GM23338 (cell line): ENCODE measurements around the gene PCDHB8. TPM values are rescaled to one million over a fixed set of nuclear protein-coding genes. Genes with fewer than 3 reads are reported as not detected.

Source experiments
- polyA plus RNA-seq: library from polyadenylated mRNA; unstranded; fragments of >200 nt; fragmentation: Nextera tagmentation; extraction: Ambion mirVana; gene quantifications from 2 replicates; pipeline ENCODE4 v1.2.1, GENCODE V29; 2016
- total RNA-seq: library from RNA; depleted of rRNA; stranded (reverse); fragments of >200 nt; shearing (Covaris generic); gene quantifications from 2 replicates; pipeline ENCODE4 v1.2.3, GENCODE V29; 2014; rRNA removed

Gene PCDHB8
- total and polyA plus RNA-seq, 2 experiments from 2014 or later, result 0.84 to 2.7 TPM

Other genes with a start within 250 kb of the PCDHB8 start
Only the 30 nearest of the 36 such genes appear.
- gene PCDHAC2, start 211.3 kb upstream of the PCDHB8 start, total RNA-seq, result 11.8 and 13.1 TPM in 2 replicates
- gene PCDHAC2, start 211.3 kb upstream of the PCDHB8 start, polyA plus RNA-seq, result 0.54 and 1.8 TPM in 2 replicates
- gene PCDHB1, start 126.4 kb upstream of the PCDHB8 start, total RNA-seq, result 0.03 and 0.08 TPM in 2 replicates
- 0.05 and 0.09 TPM in 2 replicates for gene PCDHB1, start 126.4 kb upstream of the PCDHB8 start, polyA plus RNA-seq
- gene PCDHB2, start 83.2 kb upstream of the PCDHB8 start, total RNA-seq, result 28.6 and 34.2 TPM in 2 replicates
- 7.1 and 9.3 TPM in 2 replicates for gene PCDHB2, start 83.2 kb upstream of the PCDHB8 start, polyA plus RNA-seq
- gene PCDHB3, start 77.3 kb upstream of the PCDHB8 start, total RNA-seq, result 15.3 and 19.4 TPM in 2 replicates
- gene PCDHB3, start 77.3 kb upstream of the PCDHB8 start, polyA plus RNA-seq, result 4.7 and 5.2 TPM in 2 replicates
- gene PCDHB4, start 56.0 kb upstream of the PCDHB8 start, total RNA-seq, result 1.7 and 2.7 TPM in 2 replicates
- 0.87 and 1.3 TPM in 2 replicates for gene PCDHB4, start 56.0 kb upstream of the PCDHB8 start, polyA plus RNA-seq
- gene PCDHB5, start 42.6 kb upstream of the PCDHB8 start, total RNA-seq, result 37.7 and 49.7 TPM in 2 replicates
- 18.7 and 20.0 TPM in 2 replicates for gene PCDHB5, start 42.6 kb upstream of the PCDHB8 start, polyA plus RNA-seq
- gene PCDHB6, start 27.7 kb upstream of the PCDHB8 start, total RNA-seq, result 0.23 and 0.52 TPM in 2 replicates
- gene PCDHB6, start 27.7 kb upstream of the PCDHB8 start, polyA plus RNA-seq, result 0.11 and 0.17 TPM in 2 replicates
- gene PCDHB7, start 5.1 kb upstream of the PCDHB8 start, total RNA-seq, result 0.39 and 1.0 TPM in 2 replicates
- 0.33 and 0.48 TPM in 2 replicates for gene PCDHB7, start 5.1 kb upstream of the PCDHB8 start, polyA plus RNA-seq
- 2.2 and 2.4 TPM in 2 replicates for gene PCDHB16, start 4.6 kb downstream of the PCDHB8 start, total RNA-seq
- 0.73 and 0.92 TPM in 2 replicates for gene PCDHB16, start 4.6 kb downstream of the PCDHB8 start, polyA plus RNA-seq
- 0.63 and 0.78 TPM in 2 replicates for gene PCDHB9, start 9.4 kb downstream of the PCDHB8 start, total RNA-seq
- 0.27 and 0.45 TPM in 2 replicates for gene PCDHB9, start 9.4 kb downstream of the PCDHB8 start, polyA plus RNA-seq
- 0.89 and 2.7 TPM in 2 replicates for gene PCDHB10, start 14.6 kb downstream of the PCDHB8 start, total RNA-seq
- gene PCDHB10, start 14.6 kb downstream of the PCDHB8 start, polyA plus RNA-seq, result 1.6 and 1.7 TPM in 2 replicates
- gene PCDHB11, start 21.8 kb downstream of the PCDHB8 start, total RNA-seq, result 0.47 and 1.3 TPM in 2 replicates
- 0.19 and 0.33 TPM in 2 replicates for gene PCDHB11, start 21.8 kb downstream of the PCDHB8 start, polyA plus RNA-seq
- 3.7 and 4.3 TPM in 2 replicates for gene PCDHB12, start 30.9 kb downstream of the PCDHB8 start, total RNA-seq
- 0.80 and 1.3 TPM in 2 replicates for gene PCDHB12, start 30.9 kb downstream of the PCDHB8 start, polyA plus RNA-seq
- gene PCDHB13, start 36.1 kb downstream of the PCDHB8 start, total RNA-seq, result 2.4 and 3.5 TPM in 2 replicates
- gene PCDHB13, start 36.1 kb downstream of the PCDHB8 start, polyA plus RNA-seq, result 0.87 and 1.1 TPM in 2 replicates
- 3.2 and 4.1 TPM in 2 replicates for gene PCDHB14, start 45.6 kb downstream of the PCDHB8 start, total RNA-seq
- gene PCDHB14, start 45.6 kb downstream of the PCDHB8 start, polyA plus RNA-seq, result 0.71 and 0.83 TPM in 2 replicates
- gene PCDHB15, start 67.6 kb downstream of the PCDHB8 start, total RNA-seq, result 8.0 and 12.1 TPM in 2 replicates
- gene PCDHB15, start 67.6 kb downstream of the PCDHB8 start, polyA plus RNA-seq, result 4.9 and 6.1 TPM in 2 replicates
- not detected in 2 replicates for gene SLC25A2, start 126.3 kb downstream of the PCDHB8 start, total RNA-seq
- not detected in 2 replicates for gene SLC25A2, start 126.3 kb downstream of the PCDHB8 start, polyA plus RNA-seq
- gene TAF7, start 143.0 kb downstream of the PCDHB8 start, total RNA-seq, result 92.0 and 107 TPM in 2 replicates
- 187 and 217 TPM in 2 replicates for gene TAF7, start 143.0 kb downstream of the PCDHB8 start, polyA plus RNA-seq
- 1.7 and 2.2 TPM in 2 replicates for gene PCDHGA1, start 152.7 kb downstream of the PCDHB8 start, total RNA-seq
- gene PCDHGA1, start 152.7 kb downstream of the PCDHB8 start, polyA plus RNA-seq, result 0.07 and 0.39 TPM in 2 replicates
- 0.82 and 1.0 TPM in 2 replicates for gene PCDHGA2, start 161.0 kb downstream of the PCDHB8 start, total RNA-seq
- 0.17 and 0.45 TPM in 2 replicates for gene PCDHGA2, start 161.0 kb downstream of the PCDHB8 start, polyA plus RNA-seq
- 0.90 and 1.2 TPM in 2 replicates for gene PCDHGA3, start 166.0 kb downstream of the PCDHB8 start, total RNA-seq
- gene PCDHGA3, start 166.0 kb downstream of the PCDHB8 start, polyA plus RNA-seq, result 0.28 and 0.63 TPM in 2 replicates
- gene PCDHGB1, start 172.3 kb downstream of the PCDHB8 start, total RNA-seq, result 8.9 and 9.1 TPM in 2 replicates
- gene PCDHGB1, start 172.3 kb downstream of the PCDHB8 start, polyA plus RNA-seq, result 0.52 and 0.74 TPM in 2 replicates
- gene PCDHGA4, start 177.2 kb downstream of the PCDHB8 start, total RNA-seq, result 4.2 and 7.2 TPM in 2 replicates
- 0.33 and 0.99 TPM in 2 replicates for gene PCDHGA4, start 177.2 kb downstream of the PCDHB8 start, polyA plus RNA-seq
- 5.0 and 5.8 TPM in 2 replicates for gene PCDHGB2, start 182.2 kb downstream of the PCDHB8 start, total RNA-seq
- gene PCDHGB2, start 182.2 kb downstream of the PCDHB8 start, polyA plus RNA-seq, result 0.87 and 1.2 TPM in 2 replicates
- 2.9 and 3.1 TPM in 2 replicates for gene PCDHGA5, start 186.4 kb downstream of the PCDHB8 start, total RNA-seq
- gene PCDHGA5, start 186.4 kb downstream of the PCDHB8 start, polyA plus RNA-seq, result 0.49 and 0.55 TPM in 2 replicates
- gene PCDHGB3, start 192.5 kb downstream of the PCDHB8 start, total RNA-seq, result 4.8 and 5.8 TPM in 2 replicates
- 0.24 and 0.26 TPM in 2 replicates for gene PCDHGB3, start 192.5 kb downstream of the PCDHB8 start, polyA plus RNA-seq
- 4.5 and 4.8 TPM in 2 replicates for gene PCDHGA6, start 196.1 kb downstream of the PCDHB8 start, total RNA-seq
- gene PCDHGA6, start 196.1 kb downstream of the PCDHB8 start, polyA plus RNA-seq, result 0.99 and 1.2 TPM in 2 replicates
- 2.9 and 4.4 TPM in 2 replicates for gene PCDHGA7, start 205.0 kb downstream of the PCDHB8 start, total RNA-seq
- 0.44 and 0.50 TPM in 2 replicates for gene PCDHGA7, start 205.0 kb downstream of the PCDHB8 start, polyA plus RNA-seq
- 13.0 and 16.6 TPM in 2 replicates for gene PCDHGB4, start 209.9 kb downstream of the PCDHB8 start, total RNA-seq
- 3.0 and 3.5 TPM in 2 replicates for gene PCDHGB4, start 209.9 kb downstream of the PCDHB8 start, polyA plus RNA-seq
- 4.6 and 5.3 TPM in 2 replicates for gene PCDHGA8, start 214.8 kb downstream of the PCDHB8 start, total RNA-seq
- gene PCDHGA8, start 214.8 kb downstream of the PCDHB8 start, polyA plus RNA-seq, result 0.70 and 1.1 TPM in 2 replicates